ENCODE data around the gene MYOG. TPM values are rescaled to one million over a fixed set of nuclear protein-coding genes. Genes with fewer than 3 reads are reported as not detected.

Gene MYOG
- total and polyA plus RNA-seq, 2 of the 4 experiments (the other 2 are of a cell fraction): not detected

DNA sequence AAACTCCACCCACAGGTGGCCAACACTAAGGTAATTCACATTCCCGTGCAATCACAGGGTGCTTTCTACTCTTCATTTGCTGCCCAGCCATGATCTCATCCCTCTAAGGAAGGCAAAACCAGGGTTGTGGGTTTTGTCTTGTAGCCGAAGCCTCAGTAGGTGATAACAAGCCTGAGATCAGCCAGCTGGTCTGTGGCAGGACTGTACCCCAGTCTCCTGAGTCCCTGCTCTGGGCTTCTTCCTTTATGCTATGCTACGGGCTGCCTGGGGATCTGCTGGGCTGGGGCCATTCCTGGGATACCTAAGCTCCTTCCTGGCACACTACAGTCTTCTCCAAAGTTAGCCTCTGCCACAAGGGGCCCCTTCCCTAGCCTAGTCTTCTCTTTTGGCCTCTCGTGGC is 49.7 kb downstream of the MYOG start:
- Histone ChIP-seq H3K4me1 (ENCODE audit: control insufficient read depth, insufficient read depth, low read length) (peaks cover 19% of the 10 kb centered on the region), H4K8ac (ENCODE audit: low read depth in 2 of 2, low read length in 2 of 2) (no peak overlapping the region), H3K14ac (replicated peaks; ENCODE audit: low read depth, low read length) (0 out of 2 replicates have a peak overlapping the region, but pooled peaks have one; percentile 19), H3K9ac (ENCODE audit: low read depth, low read length) (no peak overlapping the region), H3K56ac (ENCODE audit: extremely low read depth, insufficient read depth, low read length) (no peak overlapping the region), H3K4me3 (ENCODE audit: insufficient read depth, low read depth, low read length) (no peak overlapping the region), H3K9me3 (ENCODE audit: control insufficient read depth, insufficient read depth, low read length) (no peaks in the 10 kb centered on the region), H3K18ac (ENCODE audit: low read depth, low read length) (no peak overlapping the region), H2BK120ac (ENCODE audit: low read depth, low read length) (no peak overlapping the region), H4K91ac (ENCODE audit: insufficient read depth, low read depth, low read length) (no peak overlapping the region), H3K9me1 (ENCODE audit: insufficient read depth, low read length) (0 out of 2 replicates have a peak, but pooled peaks cover 5% of the 10 kb centered on the region), H3K79me1 (ENCODE audit: low read depth in 1 of 2, low read length in 2 of 2) (peaks cover 0 to 8% of the 10 kb centered on the region in 2 experiments; a peak in 2 of 4 replicates), H3K4me2 (ENCODE audit: low read depth, low read length) (no peak overlapping the region), H4K5ac (ENCODE audit: low read depth, low read length) (no peak overlapping the region), H3K4ac (ENCODE audit: low read depth, low read length) (no peak overlapping the region), H2BK20ac (ENCODE audit: low read depth, low read length) (no peak overlapping the region), H2BK5ac (ENCODE audit: low read depth, low read length, poor library complexity, severe bottlenecking) (no peak overlapping the region), H3K23ac (ENCODE audit: low read depth, low read length) (no peak overlapping the region), H3K36me3 (ENCODE audit: control insufficient read depth, insufficient read depth, low read length) (no peaks in the 10 kb centered on the region), H2AK5ac (ENCODE audit: low read depth, low read length) (peak overlapping the region; percentile 30; the same call in 1 of the 2 replicates), H2AFZ (replicated peaks; ENCODE audit: low read length, poor library complexity) (no peak overlapping the region), H4K20me1 (ENCODE audit: insufficient read depth, low read length) (peaks cover 18% of the 10 kb centered on the region), H2BK15ac (ENCODE audit: low read depth, low read length) (no peak overlapping the region), H3K27me3 (ENCODE audit: control insufficient read depth, insufficient read depth, low read length) (no peaks in the 10 kb centered on the region), H2AK9ac (replicated peaks; ENCODE audit: low read depth, low read length, poor library complexity) (no peak overlapping the region), H3K27ac (ENCODE audit: insufficient read depth, low read length) (no peak overlapping the region)
- in situ Hi-C loops (cut with MboI; ENCODE audit: low sequenced_read_pairs) (loop anchor here (5.0 kb wide), 1 partner anchor 181 kb away; no protein-coding TSS in a partner anchor), dilution Hi-C loops (cut with HindIII; ENCODE audit: low sequenced_read_pairs, unreplicated experiment) (no loop called here), intact Hi-C loops (cut with micrococcal nuclease) (loop anchor here (5.0 to 10.0 kb wide), 3 partner anchors 81 to 449 kb away; no protein-coding TSS in a partner anchor)
- CTCF ChIA-PET: interaction anchor here (1.1 to 7.2 kb wide), 2 partner anchors 180 to 233 kb away, joined by 3 to 49 read pairs; no protein-coding TSS in a partner anchor
- no peak for TF ChIP-seq RFX5 (IDR thresholded peaks at IDR 0.05; ENCODE audit: low read depth, low read length)
- TF ChIP-seq POLR2A (IDR thresholded peaks at IDR 0.05; ENCODE audit: low read depth, low read length): no peak
- no peak for TF ChIP-seq ELK1 (IDR thresholded peaks at IDR 0.05; ENCODE audit: borderline replicate concordance, low read depth, low read length)
- no peak for TF ChIP-seq MXI1 (IDR thresholded peaks at IDR 0.05; ENCODE audit: borderline replicate concordance, low read depth, low read length)
- TF ChIP-seq SMC3 (IDR thresholded peaks at IDR 0.05; ENCODE audit: low read depth, low read length): no peak
- TF ChIP-seq, protein P1, sequence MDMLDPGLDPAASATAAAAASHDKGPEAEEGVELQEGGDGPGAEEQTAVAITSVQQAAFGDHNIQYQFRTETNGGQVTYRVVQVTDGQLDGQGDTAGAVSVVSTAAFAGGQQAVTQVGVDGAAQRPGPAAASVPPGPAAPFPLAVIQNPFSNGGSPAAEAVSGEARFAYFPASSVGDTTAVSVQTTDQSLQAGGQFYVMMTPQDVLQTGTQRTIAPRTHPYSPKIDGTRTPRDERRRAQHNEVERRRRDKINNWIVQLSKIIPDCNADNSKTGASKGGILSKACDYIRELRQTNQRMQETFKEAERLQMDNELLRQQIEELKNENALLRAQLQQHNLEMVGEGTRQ (IDR thresholded peaks at IDR 0.05; ENCODE audit: low read depth, low read length): no peak
- no peak for TF ChIP-seq RAD21 (IDR thresholded peaks at IDR 0.05; ENCODE audit: low read length)
- TF ChIP-seq RCOR1 (IDR thresholded peaks at IDR 0.05; ENCODE audit: insufficient replicate concordance, low read length): no peak
- TF ChIP-seq MAZ (IDR thresholded peaks at IDR 0.05; ENCODE audit: borderline replicate concordance, low read depth, low read length): no peak
- no peak for TF ChIP-seq BHLHE40 (IDR thresholded peaks at IDR 0.05; ENCODE audit: low read depth, low read length)
- no peak for TF ChIP-seq CEBPB (IDR thresholded peaks at IDR 0.05; ENCODE audit: low read depth, low read length)
- no peak for TF ChIP-seq NFE2L2 (IDR thresholded peaks at IDR 0.05; ENCODE audit: low read depth, low read length)
- TF ChIP-seq CHD1 (IDR thresholded peaks at IDR 0.05; ENCODE audit: low read depth, low read length): no peak
- no peak for TF ChIP-seq FOS (IDR thresholded peaks at IDR 0.05; ENCODE audit: low read depth, low read length)
- TF ChIP-seq CTCF (conservative IDR thresholded peaks at IDR 0.05; ENCODE audit: low read depth, low read length): no peak
- TF ChIP-seq MAFK (IDR thresholded peaks at IDR 0.05; ENCODE audit: low read depth, low read length): no peak
- WGBS, 2 experiments (ENCODE audit: extremely low coverage in 2 of 2, insufficient read length in 1 of 2): no CpG with 5 or more reads among the region's 4 CpGs
- ATAC-seq (ENCODE audit: low read depth) (no peak), DNase-seq (peak; percentile 19)
- BruUV-seq (replicated peaks): no TSS peak
- POLR2A ChIA-PET (ENCODE audit: unreplicated experiment): no interaction called here

Measured in IMR-90 (cell line).